ENCODE measurements around the gene C15orf61. TPM values are rescaled to one million over a fixed set of nuclear protein-coding genes. Genes with fewer than 3 reads are reported as not detected.

Gene C15orf61
- total and polyA plus RNA-seq, 2 donors (not counting 1 experiment from before 2014, with no cell fraction given), result 6.1 to 6.3 TPM

DNA sequence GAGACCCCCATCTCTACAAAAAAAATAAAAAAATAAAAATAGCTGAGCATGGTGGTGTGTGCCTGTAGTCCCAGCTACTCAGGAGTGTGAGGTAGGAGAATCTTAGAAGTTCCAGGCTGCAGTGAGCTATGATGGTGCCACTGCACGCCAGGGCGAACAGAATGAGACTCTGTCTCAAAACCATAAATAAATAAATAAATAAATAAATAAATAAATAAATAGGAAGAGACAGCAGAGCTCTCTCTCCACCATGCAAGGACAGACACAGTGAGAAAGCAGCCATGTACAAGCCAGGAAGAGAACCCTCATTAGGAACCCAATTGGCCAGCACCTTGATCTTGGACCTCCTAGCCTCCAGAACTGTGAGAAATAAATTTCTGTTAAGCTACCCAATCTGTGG, 5.4 kb upstream of the C15orf61 start:
- intact Hi-C loops (cut with micrococcal nuclease), result no loop called here
- CTCF ChIA-PET, result interaction anchor here (0.9 kb wide), 1 partner anchor 13 kb away, joined by 3 read pairs; no protein-coding TSS in a partner anchor
- ATAC-seq (ENCODE audit: low read depth), result no peak

More for the DNA sequence above, 5.4 kb upstream of the C15orf61 start:
- H3K27me3 ChIP-seq (replicated peaks in 1 of 4; ENCODE audit: control extremely low read depth in 1 of 4, control insufficient read depth in 3 of 4, insufficient read depth in 4 of 4, low read length in 3 of 4), result no peaks in the 10 kb centered on the region
- H3K27me3 Mint-ChIP-seq, result no peaks in the 10 kb centered on the region
- no peak overlapping the region for H3K4me2 ChIP-seq (replicated peaks; ENCODE audit: low read depth, low read length, poor library complexity, severe bottlenecking)
- no peak overlapping the region for H2AFZ ChIP-seq (ENCODE audit: insufficient read depth, low read depth, low read length, poor library complexity, severe bottlenecking)
- no peak overlapping the region for H3K27ac Mint-ChIP-seq
- no peaks in the 10 kb centered on the region for H3K79me2 ChIP-seq (ENCODE audit: control insufficient read depth, insufficient read depth, low read length)
- peaks cover 4% of the 10 kb centered on the region for H3K4me1 Mint-ChIP-seq
- no peaks in the 10 kb centered on the region for H3K9me3 ChIP-seq (ENCODE audit: control extremely low read depth in 1 of 3, control insufficient read depth in 2 of 3, insufficient read depth in 1 of 3, low read length in 2 of 3)
- no peaks in the 10 kb centered on the region for H4K20me1 ChIP-seq (ENCODE audit: control insufficient read depth, insufficient read depth, low read length, poor library complexity, severe bottlenecking)
- DNase-seq, result no peak
- H3K9me3 Mint-ChIP-seq (ENCODE audit: insufficient read depth), result no peaks in the 10 kb centered on the region
- no peaks in the 10 kb centered on the region for H3K36me3 ChIP-seq (replicated peaks in 1 of 2; ENCODE audit: control extremely low read depth in 1 of 2, control insufficient read depth in 1 of 2, extremely low read depth in 1 of 2, insufficient read depth in 2 of 2, low read length in 1 of 2)
- no peak for TF ChIP-seq EZH2 (IDR thresholded peaks at IDR 0.05; ENCODE audit: borderline replicate concordance, insufficient read depth, low read depth, low read length, poor library complexity, severe bottlenecking)
- no peak for TF ChIP-seq CTCF (IDR thresholded peaks at IDR 0.05)
- no peak overlapping the region for H3K27ac ChIP-seq (ENCODE audit: low read length in 2 of 2)
- peaks cover 0 to 6% of the 10 kb centered on the region in 2 donors for H3K4me1 ChIP-seq (ENCODE audit: control insufficient read depth in 2 of 2, insufficient read depth in 2 of 2, low read length in 2 of 2)
- no CpG with 5 or more reads among the region's 2 CpGs for WGBS (ENCODE audit: insufficient coverage)
- POLR2A ChIA-PET, result interaction anchor here (0.6 kb wide), 1 partner anchor 26 kb away, joined by 4 read pairs; no protein-coding TSS in a partner anchor
- no peak overlapping the region for H3K4me3 ChIP-seq (ENCODE audit: control extremely low read depth in 1 of 5, extremely low read depth in 1 of 5, insufficient read depth in 1 of 5, low read depth in 2 of 5, low read length in 4 of 5)
- H3K9ac ChIP-seq (ENCODE audit: low read length), result no peak overlapping the region
- H3K4me3 Mint-ChIP-seq, result no peak overlapping the region

Measured in B cell (primary cell).